GM12878 (cell line): Measurements from ENCODE around the gene FOSL1. TPM values are rescaled to one million over a fixed set of nuclear protein-coding genes. Genes with fewer than 3 reads are reported as not detected.

Experiments used
- BMI1 ChIP-seq: fragments of 450-650 bp; IDR thresholded peaks from 2 replicates; pipeline ENCODE4 v1.6.1; 2016; ENCODE audit warnings: mild to moderate bottlenecking, moderate library complexity, borderline replicate concordance
- CBX5 ChIP-seq: sonication (generic); IDR thresholded peaks from 2 replicates; pipeline ENCODE4 v1.6.1; 2016; ENCODE audit warnings: low read depth, moderate library complexity, mild to moderate bottlenecking, inconsistent platforms
- HDAC2 ChIP-seq: fragments of 200-600 bp; sonication (generic); IDR thresholded peaks from 2 replicates; pipeline ENCODE4 v1.6.1; 2017
- MXI1 ChIP-seq: fragments of 150-350 bp; IDR thresholded peaks from 2 replicates; pipeline ENCODE4 v1.6.1; 2011; ENCODE audit warnings: low read depth, mild to moderate bottlenecking, inconsistent platforms, low read length, improper control_type of control experiment
- NFIC ChIP-seq: IDR thresholded peaks from 2 replicates; pipeline ENCODE4 v1.6.1; 2012; ENCODE audit warnings: low read depth, mild to moderate bottlenecking, inconsistent platforms, low read length, moderate library complexity
- NR2C2 ChIP-seq: IDR thresholded peaks from 2 replicates; pipeline ENCODE4 v1.6.1; 2011; ENCODE audit warnings: borderline replicate concordance, low read depth; ENCODE audit not compliant: control insufficient read depth, insufficient read length
- NR2F1 ChIP-seq: fragments of 450-650 bp; conservative IDR thresholded peaks from 2 replicates; pipeline ENCODE4 v1.6.1; 2017; ENCODE audit warnings: mild to moderate bottlenecking
- NRF1 ChIP-seq: conservative IDR thresholded peaks from 2 replicates; pipeline ENCODE4 v1.6.1; 2011; ENCODE audit warnings: mild to moderate bottlenecking, low read depth, low read length, improper control_type of control experiment
- PAX8 ChIP-seq: fragments of 450-650 bp; IDR thresholded peaks from 2 replicates; pipeline ENCODE4 v1.6.1; 2017; ENCODE audit warnings: mild to moderate bottlenecking, moderate library complexity
- POLR2AphosphoS2 ChIP-seq: IDR thresholded peaks from 2 replicates; pipeline ENCODE4 v1.6.1; 2011; ENCODE audit warnings: low read depth, mild to moderate bottlenecking, low read length, improper control_type of control experiment, moderate library complexity
- RCOR1 ChIP-seq: conservative IDR thresholded peaks from 2 replicates; pipeline ENCODE4 v1.6.1; 2012; ENCODE audit warnings: low read depth, low read length, improper control_type of control experiment
- RELA ChIP-seq: fragments of 450-650 bp; IDR thresholded peaks from 2 replicates; pipeline ENCODE4 v1.8.0; 2014; ENCODE audit warnings: borderline replicate concordance; ENCODE audit not compliant: partially characterized antibody
- SMARCA5 ChIP-seq: fragments of 450-650 bp; IDR thresholded peaks from 2 replicates; pipeline ENCODE4 v1.6.1; 2017; ENCODE audit warnings: mild to moderate bottlenecking
- TARDBP ChIP-seq: IDR thresholded peaks from 2 replicates; pipeline ENCODE4 v1.6.1; 2016; ENCODE audit warnings: borderline replicate concordance
- TBL1XR1 ChIP-seq: IDR thresholded peaks from 2 replicates; pipeline ENCODE4 v1.6.1; 2012; ENCODE audit warnings: low read depth, low read length, improper control_type of control experiment
- ZNF274 ChIP-seq: IDR thresholded peaks from one replicate; pipeline ENCODE4 v1.8.0; 2011; ENCODE audit not compliant: insufficient read length, insufficient read depth
- ZZZ3 ChIP-seq: IDR thresholded peaks from 2 replicates; pipeline ENCODE4 v1.6.1; 2011; ENCODE audit warnings: low read depth; ENCODE audit not compliant: control insufficient read depth, insufficient read length
- polyA plus RNA-seq, 11 experiments: library from polyadenylated mRNA; depleted of rRNA in 4 of 11; unstranded in 6 of 11; stranded (reverse) in 5 of 11; fragments of >200 nt; fragmentation: Nextera tagmentation in 4 of 11; fragmentation: Illumina TruSeq in 1 of 11; extraction: Ambion mirVana in 4 of 11; extraction: Trizol in 1 of 11; gene quantifications; 1 replicate in 1 of 11; 2 replicates in 10 of 11; pipeline versions ENCODE4 v1.2.1 to v1.2.3, GENCODE V29; 2011 to 2016; ENCODE audit warnings: inconsistent platforms in 2 of 11, missing spikeins in 2 of 11, low read depth in 1 of 11
- total RNA-seq, 4 experiments: library from RNA; depleted of rRNA in 3 of 4; stranded (reverse); fragments of >200 nt in 3 of 4; fragmentation: Illumina TruSeq in 1 of 4; extraction: Trizol in 1 of 4; gene quantifications; 2 replicates each; pipeline versions ENCODE4 v1.2.1 to v1.2.3, GENCODE V29; 2013 to 2021
- TF ChIP-seq, protein P1 (sequence below): fragments of 450-650 bp; formaldehyde crosslinking; IDR thresholded peaks from 2 replicates; pipeline ENCODE4 v1.4.0; 2020; ENCODE audit warnings: mild to moderate bottlenecking, moderate library complexity
- TF ChIP-seq, protein P2 (sequence below): fragments of 150-350 bp; IDR thresholded peaks from 2 replicates; pipeline ENCODE4 v1.6.1; 2014; ENCODE audit warnings: mild to moderate bottlenecking, low read depth, low read length
- TF ChIP-seq, protein P3 (sequence below): IDR thresholded peaks from 2 replicates; pipeline ENCODE4 v1.6.1; 2011; ENCODE audit warnings: low read depth, low read length, improper control_type of control experiment, borderline replicate concordance

Gene FOSL1
- total and polyA plus RNA-seq, 10 of the 15 experiments (the other 5 are each of a cell fraction or from before 2014, with no cell fraction given): 0.82 to 5.4 (median 2.1) TPM

DNA sequence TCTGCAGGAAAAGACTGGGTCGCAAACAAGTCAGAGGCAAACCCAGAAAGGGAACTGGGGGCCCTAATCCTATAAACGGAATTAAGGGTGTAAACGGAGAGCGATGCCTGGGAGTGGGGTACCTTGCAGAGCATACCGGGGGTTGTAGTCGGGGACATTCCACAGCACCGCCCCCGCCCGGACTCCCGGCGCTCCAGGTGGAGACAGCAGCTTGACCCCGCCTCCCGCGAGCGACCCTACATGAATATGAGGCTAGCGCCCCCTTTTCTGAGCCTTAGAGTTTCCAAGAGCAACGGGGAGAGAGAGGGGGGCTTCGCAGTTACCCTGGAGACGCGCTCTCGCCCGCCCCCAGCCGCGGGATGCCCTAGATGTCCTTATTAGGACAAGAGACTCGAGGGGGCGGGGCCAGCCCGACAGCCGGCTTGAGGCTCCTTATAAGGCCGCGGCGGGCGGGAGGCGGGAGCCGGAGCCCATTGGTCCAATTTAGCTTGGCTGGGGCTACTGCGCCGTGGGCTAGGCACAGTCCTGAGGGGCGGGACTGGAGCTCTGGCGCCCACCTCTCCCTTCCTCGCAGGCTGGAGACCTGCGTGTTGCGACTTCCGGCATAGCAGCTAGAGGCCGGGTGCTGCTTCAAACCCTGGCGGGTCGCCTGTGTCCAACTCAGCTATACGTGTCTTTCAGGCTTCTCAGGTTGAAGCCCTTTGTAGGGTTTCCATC lies 40.9 kb downstream of the FOSL1 start (continued):
- TF ChIP-seq NRF1 (no peak), RCOR1 (no peak), TBL1XR1 (no peak), BMI1 (peak; percentile 72), NR2F1 (0 out of 2 replicates have a peak, but pooled peaks have one; percentile 8), NR2C2 (no peak), MXI1 (no peak), PAX8 (no peak), SMARCA5 (no peak), NFIC (no peak), CBX5 (no peak), RELA (peak; percentile 32), TARDBP (0 out of 2 replicates have a peak, but pooled peaks have one; percentile 65), ZZZ3 (no peak), HDAC2 (no peak), ZNF274 (no peak), POLR2AphosphoS2 (peak; percentile 94)
- TF ChIP-seq, protein P1, sequence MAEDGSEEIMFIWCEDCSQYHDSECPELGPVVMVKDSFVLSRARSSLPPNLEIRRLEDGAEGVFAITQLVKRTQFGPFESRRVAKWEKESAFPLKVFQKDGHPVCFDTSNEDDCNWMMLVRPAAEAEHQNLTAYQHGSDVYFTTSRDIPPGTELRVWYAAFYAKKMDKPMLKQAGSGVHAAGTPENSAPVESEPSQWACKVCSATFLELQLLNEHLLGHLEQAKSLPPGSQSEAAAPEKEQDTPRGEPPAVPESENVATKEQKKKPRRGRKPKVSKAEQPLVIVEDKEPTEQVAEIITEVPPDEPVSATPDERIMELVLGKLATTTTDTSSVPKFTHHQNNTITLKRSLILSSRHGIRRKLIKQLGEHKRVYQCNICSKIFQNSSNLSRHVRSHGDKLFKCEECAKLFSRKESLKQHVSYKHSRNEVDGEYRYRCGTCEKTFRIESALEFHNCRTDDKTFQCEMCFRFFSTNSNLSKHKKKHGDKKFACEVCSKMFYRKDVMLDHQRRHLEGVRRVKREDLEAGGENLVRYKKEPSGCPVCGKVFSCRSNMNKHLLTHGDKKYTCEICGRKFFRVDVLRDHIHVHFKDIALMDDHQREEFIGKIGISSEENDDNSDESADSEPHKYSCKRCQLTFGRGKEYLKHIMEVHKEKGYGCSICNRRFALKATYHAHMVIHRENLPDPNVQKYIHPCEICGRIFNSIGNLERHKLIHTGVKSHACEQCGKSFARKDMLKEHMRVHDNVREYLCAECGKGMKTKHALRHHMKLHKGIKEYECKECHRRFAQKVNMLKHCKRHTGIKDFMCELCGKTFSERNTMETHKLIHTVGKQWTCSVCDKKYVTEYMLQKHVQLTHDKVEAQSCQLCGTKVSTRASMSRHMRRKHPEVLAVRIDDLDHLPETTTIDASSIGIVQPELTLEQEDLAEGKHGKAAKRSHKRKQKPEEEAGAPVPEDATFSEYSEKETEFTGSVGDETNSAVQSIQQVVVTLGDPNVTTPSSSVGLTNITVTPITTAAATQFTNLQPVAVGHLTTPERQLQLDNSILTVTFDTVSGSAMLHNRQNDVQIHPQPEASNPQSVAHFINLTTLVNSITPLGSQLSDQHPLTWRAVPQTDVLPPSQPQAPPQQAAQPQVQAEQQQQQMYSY (CRISPR knock-in tag): no peak
- TF ChIP-seq, protein P2, sequence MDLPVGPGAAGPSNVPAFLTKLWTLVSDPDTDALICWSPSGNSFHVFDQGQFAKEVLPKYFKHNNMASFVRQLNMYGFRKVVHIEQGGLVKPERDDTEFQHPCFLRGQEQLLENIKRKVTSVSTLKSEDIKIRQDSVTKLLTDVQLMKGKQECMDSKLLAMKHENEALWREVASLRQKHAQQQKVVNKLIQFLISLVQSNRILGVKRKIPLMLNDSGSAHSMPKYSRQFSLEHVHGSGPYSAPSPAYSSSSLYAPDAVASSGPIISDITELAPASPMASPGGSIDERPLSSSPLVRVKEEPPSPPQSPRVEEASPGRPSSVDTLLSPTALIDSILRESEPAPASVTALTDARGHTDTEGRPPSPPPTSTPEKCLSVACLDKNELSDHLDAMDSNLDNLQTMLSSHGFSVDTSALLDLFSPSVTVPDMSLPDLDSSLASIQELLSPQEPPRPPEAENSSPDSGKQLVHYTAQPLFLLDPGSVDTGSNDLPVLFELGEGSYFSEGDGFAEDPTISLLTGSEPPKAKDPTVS: no peak
- TF ChIP-seq, protein P3, sequence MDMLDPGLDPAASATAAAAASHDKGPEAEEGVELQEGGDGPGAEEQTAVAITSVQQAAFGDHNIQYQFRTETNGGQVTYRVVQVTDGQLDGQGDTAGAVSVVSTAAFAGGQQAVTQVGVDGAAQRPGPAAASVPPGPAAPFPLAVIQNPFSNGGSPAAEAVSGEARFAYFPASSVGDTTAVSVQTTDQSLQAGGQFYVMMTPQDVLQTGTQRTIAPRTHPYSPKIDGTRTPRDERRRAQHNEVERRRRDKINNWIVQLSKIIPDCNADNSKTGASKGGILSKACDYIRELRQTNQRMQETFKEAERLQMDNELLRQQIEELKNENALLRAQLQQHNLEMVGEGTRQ: no peak
